Sigmoid colon (tissue), 7 donors: ENCODE measurements around the gene SUSD1. TPM values are rescaled to one million over a fixed set of nuclear protein-coding genes. Genes with fewer than 3 reads are reported as not detected.

ENCODE experiments used
- DNase-seq: peaks from one replicate; pipeline ENCODE4 v3.0.0-alpha.2; 2019
- H3K27ac ChIP-seq, 4 donors: fragments of 200-600 bp; sonication (generic); one replicate each; pipeline ENCODE4 v1.5.1; 2016 to 2019; ENCODE audit warnings: mild to moderate bottlenecking in 1 of 4
- H3K27me3 ChIP-seq, 3 donors: fragments of 200-600 bp; sonication (generic); one replicate each; pipeline ENCODE4 v1.5.1; 2019; ENCODE audit warnings: mild to moderate bottlenecking in 1 of 3
- H3K36me3 ChIP-seq, 4 donors: fragments of 200-600 bp; sonication (generic); one replicate each; pipeline ENCODE4 v1.5.1; 2016 to 2019
- H3K4me1 ChIP-seq, 4 donors: fragments of 200-600 bp; sonication (generic); one replicate each; pipeline ENCODE4 v1.5.1; 2017 to 2019
- H3K4me3 ChIP-seq, 4 donors: fragments of 200-600 bp; sonication (generic); one replicate each; pipeline ENCODE4 v1.5.1; 2017 to 2019; ENCODE audit warnings: mild to moderate bottlenecking in 2 of 4, moderate library complexity in 1 of 4
- H3K9me3 ChIP-seq, 4 donors: fragments of 200-600 bp in 3 of 4; sonication (generic) in 3 of 4; one replicate each; pipeline versions ENCODE4 v1.5.1 to v1.6.1; 2013 to 2019
- CTCF ChIP-seq, 4 experiments: fragments of 450-650 bp in 3 of 4; fragments of 200-600 bp in 1 of 4; IDR thresholded peaks; one replicate each; pipeline ENCODE4 v1.5.1; 2016 to 2019; ENCODE audit warnings: antibody characterized with exemption in 4 of 4, mild to moderate bottlenecking in 3 of 4, moderate library complexity in 2 of 4
- EP300 ChIP-seq, 4 donors: sonication (generic); formaldehyde crosslinking; IDR thresholded peaks; one replicate each; pipeline ENCODE4 v1.6.1; 2017; ENCODE audit warnings: antibody characterized with exemption in 4 of 4
- POLR2A ChIP-seq, 2 donors: fragments of 450-650 bp; IDR thresholded peaks; one replicate each; pipeline ENCODE4 v1.6.1; 2016; ENCODE audit warnings: antibody characterized with exemption in 2 of 2, mild to moderate bottlenecking in 2 of 2, moderate library complexity in 2 of 2
- POLR2AphosphoS5 ChIP-seq, 4 donors: sonication (generic); formaldehyde crosslinking; IDR thresholded peaks; one replicate each; pipeline ENCODE4 v1.6.1; 2017; ENCODE audit warnings: antibody characterized with exemption in 4 of 4
- WGBS, 2 donors: extraction: QIAGEN DNeasy Blood & Tissue Kit; methylation state at CpG; one replicate each; pipeline ENCODE4 v1.1.7; 2013; 5-methylcytosine and 5-hydroxymethylcytosine counted together
- intact Hi-C: fragments of 100-400 bp; cut with DNase I; formaldehyde crosslinking; loops from one replicate; pipeline ENCODE4 v1.15.1; 2023
- polyA plus RNA-seq, 3 donors: library from polyadenylated mRNA; stranded (reverse); fragments of 200-250 nt; gene quantifications; one replicate each; pipeline ENCODE4 v1.2.3, GENCODE V29; 2013
- total RNA-seq, 4 donors: library from RNA; depleted of rRNA; stranded (reverse); fragments of >200 nt; gene quantifications; one replicate each; pipeline ENCODE4 v1.1.0, GENCODE V29; 2016
- donor health status: healthy with polysubstance abuse.
- donor health status: Bipolar disorder and iron deficiency.
- donor health status: healthy.

The SUSD1 gene
- total and polyA plus RNA-seq, 7 donors = 1.8 to 10.7 (median 4.7) TPM

DNA sequence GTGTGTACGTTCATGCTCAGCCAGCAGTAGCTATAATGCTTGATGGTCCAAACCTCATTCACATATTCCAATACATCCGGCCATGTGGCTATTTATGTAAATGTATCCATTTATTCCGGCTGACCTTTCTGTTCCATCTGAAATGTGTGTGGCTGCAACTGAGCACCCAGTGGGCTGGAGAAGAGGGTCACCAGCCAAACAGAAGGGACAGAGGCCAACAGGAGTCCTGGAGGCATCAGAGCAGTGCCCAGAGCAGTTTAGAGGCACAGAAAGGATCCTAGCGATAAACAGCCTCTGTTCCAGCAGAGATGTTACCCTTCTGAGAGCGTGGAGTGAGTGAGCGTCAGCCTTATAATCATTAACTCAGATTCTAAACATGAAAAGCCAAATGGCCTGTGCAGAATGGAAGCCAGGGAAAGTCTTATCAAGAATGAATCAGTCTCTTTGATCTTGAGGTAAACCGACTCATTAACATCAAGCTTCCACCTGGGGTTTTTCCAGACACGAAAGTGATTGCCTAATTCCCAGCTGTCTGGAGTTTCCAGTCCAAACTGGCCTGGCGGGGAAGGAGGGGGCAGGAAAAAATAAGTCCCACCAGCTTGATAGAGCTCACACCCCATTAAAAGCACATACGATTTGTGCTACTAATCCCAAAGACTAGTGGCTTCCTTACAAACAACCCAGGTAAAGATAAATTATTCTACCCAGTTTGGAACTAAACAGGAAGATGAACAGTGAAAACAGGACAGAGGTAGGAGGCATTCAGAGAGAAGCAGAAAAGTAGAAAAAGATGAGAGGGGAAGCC, 55.7 kb downstream of the SUSD1 start:
- H3K4me3 ChIP-seq = no peak overlapping the region
- 18 to 66% methylated on average over 10 of the region's 10 CpGs for WGBS, 2 donors
- DNase-seq = no peak

DNA sequence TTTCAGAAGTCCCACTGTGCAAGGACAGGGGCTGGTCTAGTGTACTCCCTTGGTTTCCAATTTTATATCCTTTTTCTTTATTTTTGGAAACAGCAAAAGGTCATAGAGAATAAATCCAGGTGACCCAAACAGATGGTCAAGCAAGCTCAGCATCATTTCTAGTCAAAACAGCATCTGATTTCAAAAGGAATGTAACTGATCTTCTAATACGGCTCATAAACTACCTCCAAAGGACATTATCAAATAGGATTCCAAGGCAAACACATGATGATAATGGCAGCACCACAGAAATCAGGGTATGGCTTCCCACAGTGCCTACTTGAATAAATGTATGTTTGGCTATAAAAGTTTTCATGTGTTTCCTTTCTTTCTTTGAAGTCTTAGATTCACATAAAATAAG, 57.1 kb downstream of the SUSD1 start:
- Histone ChIP-seq H3K4me3 (no peak overlapping the region), H3K27ac (no peak overlapping the region), H3K4me1 (no peaks in the 10 kb centered on the region), H3K9me3 (no peaks in the 10 kb centered on the region), H3K27me3 (no peaks in the 10 kb centered on the region), H3K36me3 (no peaks in the 10 kb centered on the region)
- intact Hi-C loops = no loop called here
- 85 to 89% methylated on average over 1 of the region's 1 CpG for WGBS, 2 donors
- TF ChIP-seq POLR2A (IDR thresholded peaks at IDR 0.05) (no peak), POLR2AphosphoS5 (IDR thresholded peaks at IDR 0.05) (no peak), EP300 (IDR thresholded peaks at IDR 0.05) (no peak), CTCF (IDR thresholded peaks at IDR 0.05) (no peak)
- DNase-seq = no peak

More for the DNA sequence above, 55.7 kb downstream of the SUSD1 start:
- no peaks in the 10 kb centered on the region for H3K9me3 ChIP-seq
- H3K27ac ChIP-seq = no peak overlapping the region
- TF ChIP-seq POLR2AphosphoS5 (IDR thresholded peaks at IDR 0.05) (no peak), EP300 (IDR thresholded peaks at IDR 0.05) (no peak), POLR2A (IDR thresholded peaks at IDR 0.05) (no peak), CTCF (IDR thresholded peaks at IDR 0.05) (no peak)
- H3K36me3 ChIP-seq = no peaks in the 10 kb centered on the region
- intact Hi-C loops = no loop called here
- no peaks in the 10 kb centered on the region for H3K27me3 ChIP-seq
- H3K4me1 ChIP-seq = no peaks in the 10 kb centered on the region

DNA sequence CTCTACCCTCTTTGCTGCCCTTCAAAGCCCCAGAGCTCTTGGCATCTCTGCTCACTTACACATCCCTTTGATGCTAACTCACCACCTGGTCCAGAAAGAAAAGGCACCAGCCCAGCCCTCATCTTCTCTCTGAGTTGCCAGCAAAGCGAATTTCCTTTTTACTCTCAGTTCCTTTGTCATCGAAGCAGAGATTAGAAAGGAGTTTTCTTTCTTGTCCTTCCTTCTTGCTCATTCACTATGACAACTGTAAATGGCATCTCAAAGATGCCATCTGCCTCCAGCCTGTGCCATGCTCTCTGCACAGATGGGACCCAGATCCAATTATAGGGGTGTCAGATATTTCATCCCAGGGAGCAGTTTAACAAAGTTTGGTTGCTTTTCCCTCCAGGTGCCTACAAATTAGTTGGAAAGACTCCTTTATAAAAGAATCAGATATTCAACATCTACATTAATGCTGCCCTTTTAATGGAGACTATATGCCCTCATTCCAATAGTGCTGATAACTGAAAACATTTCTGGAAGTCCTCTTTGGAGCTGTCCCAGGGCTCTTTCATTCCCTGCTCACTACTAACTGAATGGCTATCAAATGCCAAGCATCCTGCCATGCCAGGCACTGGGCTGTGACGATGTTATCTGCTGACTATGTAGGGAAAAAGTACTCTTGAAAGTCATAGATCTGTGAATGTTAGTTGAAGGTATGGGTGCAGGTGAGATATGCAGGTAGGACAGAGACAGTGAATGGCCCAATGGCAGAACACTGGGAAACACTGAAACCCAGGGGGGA, 58.9 kb downstream of the SUSD1 start:
- intact Hi-C loops = no loop called here
- 76 to 89% methylated on average over 3 of the region's 3 CpGs for WGBS, 2 donors

GRCh38 chr9:112115109-112115508, 60.0 kb downstream of the SUSD1 start:
- no peak for DNase-seq
- no peaks in the 10 kb centered on the region for H3K4me1 ChIP-seq
- no peaks in the 10 kb centered on the region for H3K9me3 ChIP-seq
- no peaks in the 10 kb centered on the region for H3K36me3 ChIP-seq
- 64 to 97% methylated on average over 3 of the region's 3 CpGs for WGBS, 2 donors
- H3K4me3 ChIP-seq = no peak overlapping the region
- intact Hi-C loops = no loop called here
- no peak overlapping the region for H3K27ac ChIP-seq
- no peak for TF ChIP-seq POLR2AphosphoS5 (IDR thresholded peaks at IDR 0.05)
- no peak for TF ChIP-seq POLR2A (IDR thresholded peaks at IDR 0.05)
- no peak for TF ChIP-seq CTCF (IDR thresholded peaks at IDR 0.05)
- no peak for TF ChIP-seq EP300 (IDR thresholded peaks at IDR 0.05)
- H3K27me3 ChIP-seq = no peaks in the 10 kb centered on the region

More for the DNA sequence above, 58.9 kb downstream of the SUSD1 start:
- Histone ChIP-seq H3K4me3 (no peak overlapping the region), H3K27ac (no peak overlapping the region), H3K27me3 (no peaks in the 10 kb centered on the region), H3K9me3 (no peaks in the 10 kb centered on the region), H3K36me3 (no peaks in the 10 kb centered on the region), H3K4me1 (no peaks in the 10 kb centered on the region)
- no peak for TF ChIP-seq CTCF (IDR thresholded peaks at IDR 0.05)
- TF ChIP-seq POLR2A (IDR thresholded peaks at IDR 0.05) = no peak
- TF ChIP-seq POLR2AphosphoS5 (IDR thresholded peaks at IDR 0.05) = no peak
- no peak for DNase-seq
